ENCODE measurements around the gene KCNT2. TPM values are rescaled to one million over a fixed set of nuclear protein-coding genes. Genes with fewer than 3 reads are reported as not detected.
A peak's percentile ranks its signal among the peaks of the same experiment; 100 is the strongest.

KCNT2 gene
- total RNA-seq, 1 donor from 2014 or later, result 10.6 TPM

- no peak for ATAC-seq
- intact Hi-C loops (cut with DNase I), result no loop called here
- no peak for DNase-seq (ENCODE audit: low spot score)
These were observed 189.5 kb downstream of the KCNT2 start for GRCh38 chr1:196418772-196419171.

GRCh38 chr1:196415978-196416377 lies 192.3 kb downstream of the KCNT2 start:
- no peak for ATAC-seq
- no peak for DNase-seq (ENCODE audit: low spot score)
- intact Hi-C loops (cut with DNase I), result no loop called here

GRCh38 chr1:196412326-196412725 lies 195.9 kb downstream of the KCNT2 start:
- intact Hi-C loops (cut with DNase I), result no loop called here
- ATAC-seq (no peak), DNase-seq (ENCODE audit: low spot score) (no peak)

GRCh38 chr1:196410768-196411167 lies 197.5 kb downstream of the KCNT2 start:
- no peak for DNase-seq (ENCODE audit: low spot score)
- intact Hi-C loops (cut with DNase I), result no loop called here
- no peak for ATAC-seq

- DNase-seq (ENCODE audit: low spot score), result no peak
- intact Hi-C loops (cut with DNase I), result no loop called here
- ATAC-seq, result no peak
These were observed 198.7 kb downstream of the KCNT2 start for GRCh38 chr1:196409586-196409985.

GRCh38 chr1:196407358-196408051 lies 200.7 kb downstream of the KCNT2 start:
- intact Hi-C loops (cut with DNase I), result no loop called here
- no peak for DNase-seq (ENCODE audit: low spot score)
- peak; percentile 89 for ATAC-seq

GRCh38 chr1:196405839-196406238 lies 202.4 kb downstream of the KCNT2 start:
- no peak for ATAC-seq
- DNase-seq (ENCODE audit: low spot score), result no peak
- intact Hi-C loops (cut with DNase I), result no loop called here

- no peak for DNase-seq (ENCODE audit: low spot score)
- intact Hi-C loops (cut with DNase I), result no loop called here
- no peak for ATAC-seq
These were observed 204.2 kb downstream of the KCNT2 start for GRCh38 chr1:196403803-196404690.

- intact Hi-C loops (cut with DNase I), result no loop called here
- ATAC-seq (no peak), DNase-seq (ENCODE audit: low spot score) (no peak)
These were observed 206.3 kb downstream of the KCNT2 start for GRCh38 chr1:196401891-196402290.

- no peak for DNase-seq (ENCODE audit: low spot score)
- no peak for ATAC-seq
- intact Hi-C loops (cut with DNase I), result no loop called here
These were observed 206.8 kb downstream of the KCNT2 start for GRCh38 chr1:196401452-196401833.

- ATAC-seq (peak; percentile 97), DNase-seq (ENCODE audit: low spot score) (peak; percentile 68)
- intact Hi-C loops (cut with DNase I), result no loop called here
These were observed 207.5 kb downstream of the KCNT2 start for GRCh38 chr1:196400478-196401451.

GRCh38 chr1:196399713-196400112 lies 208.5 kb downstream of the KCNT2 start:
- ATAC-seq, result no peak
- DNase-seq (ENCODE audit: low spot score), result no peak
- intact Hi-C loops (cut with DNase I), result no loop called here

GRCh38 chr1:196393742-196394141 lies 214.5 kb downstream of the KCNT2 start:
- ATAC-seq (peak; percentile 51), DNase-seq (ENCODE audit: low spot score) (peak; percentile 58)
- intact Hi-C loops (cut with DNase I), result no loop called here

GRCh38 chr1:196393282-196393681 lies 215.0 kb downstream of the KCNT2 start:
- intact Hi-C loops (cut with DNase I), result no loop called here
- ATAC-seq, result no peak
- DNase-seq (ENCODE audit: low spot score), result no peak

GRCh38 chr1:196387766-196388165 lies 220.5 kb downstream of the KCNT2 start:
- intact Hi-C loops (cut with DNase I), result no loop called here
- ATAC-seq (no peak), DNase-seq (ENCODE audit: low spot score) (no peak)

- intact Hi-C loops (cut with DNase I), result no loop called here
- DNase-seq (ENCODE audit: low spot score), result no peak
- no peak for ATAC-seq
These were observed 223.1 kb downstream of the KCNT2 start for GRCh38 chr1:196385109-196385508.

- no peak for DNase-seq (ENCODE audit: low spot score)
- intact Hi-C loops (cut with DNase I), result no loop called here
- no peak for ATAC-seq
These were observed 225.9 kb downstream of the KCNT2 start for GRCh38 chr1:196382383-196382782.

GRCh38 chr1:196381544-196381943 lies 226.7 kb downstream of the KCNT2 start:
- intact Hi-C loops (cut with DNase I), result no loop called here
- DNase-seq (ENCODE audit: low spot score), result no peak
- ATAC-seq, result no peak

GRCh38 chr1:196380316-196380715 lies 227.9 kb downstream of the KCNT2 start:
- no peak for ATAC-seq
- no peak for DNase-seq (ENCODE audit: low spot score)
- intact Hi-C loops (cut with DNase I), result no loop called here
